HG03280 (cell line): ENCODE data around the gene SCO2.

Experiments used
- ATAC-seq: cut with Tn5 transposase; IDR thresholded peaks from one replicate; pipeline ENCODE4 v1.9.1; 2021; ENCODE audit warnings: mild to moderate bottlenecking, moderate library complexity; ENCODE audit not compliant: unreplicated experiment

Gene SCO2

GRCh38 chr22:50532824-50533796, 7.7 kb upstream of the SCO2 start:
- no peak for ATAC-seq

- ATAC-seq, result no peak
These were observed 6.7 kb upstream of the SCO2 start for GRCh38 chr22:50531962-50532674.

- ATAC-seq, result no peak
These were observed 6.2 kb upstream of the SCO2 start for GRCh38 chr22:50531546-50531961.

- peak; percentile 17 for ATAC-seq
These were observed 5.6 kb upstream of the SCO2 start for GRCh38 chr22:50530877-50531545.

GRCh38 chr22:50530580-50530876, 5.1 kb upstream of the SCO2 start:
- no peak for ATAC-seq

GRCh38 chr22:50529897-50530579, 4.6 kb upstream of the SCO2 start, which contains the start of gene TYMP:
Gene TYMP (minus strand): TSS chr22:50530012. CDS start chr22:50529709, 303 bp downstream.
- peak; percentile 20 for ATAC-seq

- no peak for ATAC-seq
These were observed 4.1 kb upstream of the SCO2 start for GRCh38 chr22:50529416-50529896.

- ATAC-seq, result no peak
These were observed 3.5 kb upstream of the SCO2 start for GRCh38 chr22:50528682-50529415.

GRCh38 chr22:50527921-50528681, 2.7 kb upstream of the SCO2 start:
- ATAC-seq, result no peak

- no peak for ATAC-seq
These were observed 1.7 kb upstream of the SCO2 start for GRCh38 chr22:50526834-50527801.

GRCh38 chr22:50526108-50526833, 873 bp upstream of the SCO2 start:
- peak; percentile 25 for ATAC-seq

GRCh38 chr22:50525858-50526107, 385 bp upstream of the SCO2 start:
- no peak for ATAC-seq

GRCh38 chr22:50524676-50525103, 708 bp downstream of the SCO2 start:
- no peak for ATAC-seq

- ATAC-seq, result no peak
These were observed 1.4 kb downstream of the SCO2 start for GRCh38 chr22:50523806-50524675.

GRCh38 chr22:50523458-50523805, 2.0 kb downstream of the SCO2 start:
- ATAC-seq, result no peak

GRCh38 chr22:50522806-50523438, 2.5 kb downstream of the SCO2 start:
- no peak for ATAC-seq
